ELF-1 (cell line): ENCODE results near the gene RASA2.

Experiments
- DNase-seq: peaks from one replicate; pipeline ENCODE4 v3.0.0-alpha.2; 2016; ENCODE audit warnings: low read depth, low spot score

RASA2 gene

GRCh38 chr3:141643391-141643790, 156.6 kb downstream of the RASA2 start:
- no peak for DNase-seq

GRCh38 chr3:141643796-141644195, 157.0 kb downstream of the RASA2 start:
- DNase-seq: no peak

GRCh38 chr3:141644931-141645330, 158.1 kb downstream of the RASA2 start:
- DNase-seq: peak; percentile 91

GRCh38 chr3:141646760-141647561, 160.1 kb downstream of the RASA2 start:
- peak; percentile 75 for DNase-seq

- DNase-seq: no peak
Observed at GRCh38 chr3:141647562-141647915, 160.7 kb downstream of the RASA2 start.

GRCh38 chr3:141648055-141648910, 161.5 kb downstream of the RASA2 start:
- no peak for DNase-seq

GRCh38 chr3:141649871-141650270, 163.0 kb downstream of the RASA2 start:
- no peak for DNase-seq

GRCh38 chr3:141650783-141651182, 164.0 kb downstream of the RASA2 start:
- no peak for DNase-seq

GRCh38 chr3:141651409-141651808, 164.6 kb downstream of the RASA2 start:
- DNase-seq: no peak

- DNase-seq: no peak
Observed at GRCh38 chr3:141652349-141652748, 165.5 kb downstream of the RASA2 start.

GRCh38 chr3:141653847-141654246, 167.0 kb downstream of the RASA2 start:
- no peak for DNase-seq

- no peak for DNase-seq
Observed at GRCh38 chr3:141655801-141656200, 169.0 kb downstream of the RASA2 start.

GRCh38 chr3:141656771-141657170, 169.9 kb downstream of the RASA2 start:
- DNase-seq: no peak

- DNase-seq: no peak
Observed at GRCh38 chr3:141657516-141657915, 170.7 kb downstream of the RASA2 start.

- peak; percentile 69 for DNase-seq
Observed at GRCh38 chr3:141659821-141660613, 173.2 kb downstream of the RASA2 start.

- DNase-seq: no peak
Observed at GRCh38 chr3:141660614-141660947, 173.8 kb downstream of the RASA2 start.

- DNase-seq: no peak
Observed at GRCh38 chr3:141661229-141662196, 174.7 kb downstream of the RASA2 start.

GRCh38 chr3:141663993-141664392, 177.2 kb downstream of the RASA2 start:
- DNase-seq: peak; percentile 70
